ENCODE data around the gene SLC2A6.

- TF ChIP-seq, protein P1, sequence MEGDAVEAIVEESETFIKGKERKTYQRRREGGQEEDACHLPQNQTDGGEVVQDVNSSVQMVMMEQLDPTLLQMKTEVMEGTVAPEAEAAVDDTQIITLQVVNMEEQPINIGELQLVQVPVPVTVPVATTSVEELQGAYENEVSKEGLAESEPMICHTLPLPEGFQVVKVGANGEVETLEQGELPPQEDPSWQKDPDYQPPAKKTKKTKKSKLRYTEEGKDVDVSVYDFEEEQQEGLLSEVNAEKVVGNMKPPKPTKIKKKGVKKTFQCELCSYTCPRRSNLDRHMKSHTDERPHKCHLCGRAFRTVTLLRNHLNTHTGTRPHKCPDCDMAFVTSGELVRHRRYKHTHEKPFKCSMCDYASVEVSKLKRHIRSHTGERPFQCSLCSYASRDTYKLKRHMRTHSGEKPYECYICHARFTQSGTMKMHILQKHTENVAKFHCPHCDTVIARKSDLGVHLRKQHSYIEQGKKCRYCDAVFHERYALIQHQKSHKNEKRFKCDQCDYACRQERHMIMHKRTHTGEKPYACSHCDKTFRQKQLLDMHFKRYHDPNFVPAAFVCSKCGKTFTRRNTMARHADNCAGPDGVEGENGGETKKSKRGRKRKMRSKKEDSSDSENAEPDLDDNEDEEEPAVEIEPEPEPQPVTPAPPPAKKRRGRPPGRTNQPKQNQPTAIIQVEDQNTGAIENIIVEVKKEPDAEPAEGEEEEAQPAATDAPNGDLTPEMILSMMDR (conservative IDR thresholded peaks at IDR 0.05; ENCODE audit: low read depth, low read length): no peak
- TF ChIP-seq EZH2phosphoT487 (IDR thresholded peaks at IDR 0.05; ENCODE audit: borderline replicate concordance, low read length): no peak
Observed at GRCh38 chr9:133424187-133424586, 54.7 kb downstream of the SLC2A6 start.

Data from PC-3 (cell line).